Iris pigment epithelial cell (primary cell): ENCODE measurements around the gene SCN11A.
A peak's percentile ranks its signal among the peaks of the same experiment; 100 is the strongest.
"Not testable (repeated sequence)": the region's sequence is repeated elsewhere in the genome, so short reads cannot be mapped to it uniquely, and the experiment has no call there.

Experiments
- DNase-seq: peaks from one replicate; pipeline ENCODE4 v3.0.0-alpha.2; 2011; ENCODE audit warnings: low read depth

SCN11A gene

DNA sequence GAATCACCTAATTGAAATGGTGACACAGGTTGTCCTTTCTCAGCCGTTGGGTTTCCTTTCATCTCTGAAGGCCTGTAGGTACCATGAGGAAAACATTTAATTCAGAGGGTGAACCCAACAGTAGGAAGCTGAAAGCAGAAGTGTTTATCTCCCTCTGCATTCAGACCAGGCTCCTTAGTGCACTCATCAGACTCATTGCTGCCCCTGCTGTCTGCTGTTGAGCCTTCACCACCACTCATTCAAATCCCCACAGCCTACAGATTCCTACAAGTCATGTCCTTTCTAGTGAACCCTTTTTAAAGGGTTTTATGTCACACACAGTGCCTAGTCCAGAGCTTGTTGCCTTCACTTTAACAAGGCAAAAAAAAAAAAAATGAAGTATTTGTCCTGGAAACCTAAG, 13.5 kb upstream of the SCN11A start:
- DNase-seq, result peak; percentile 70

DNA sequence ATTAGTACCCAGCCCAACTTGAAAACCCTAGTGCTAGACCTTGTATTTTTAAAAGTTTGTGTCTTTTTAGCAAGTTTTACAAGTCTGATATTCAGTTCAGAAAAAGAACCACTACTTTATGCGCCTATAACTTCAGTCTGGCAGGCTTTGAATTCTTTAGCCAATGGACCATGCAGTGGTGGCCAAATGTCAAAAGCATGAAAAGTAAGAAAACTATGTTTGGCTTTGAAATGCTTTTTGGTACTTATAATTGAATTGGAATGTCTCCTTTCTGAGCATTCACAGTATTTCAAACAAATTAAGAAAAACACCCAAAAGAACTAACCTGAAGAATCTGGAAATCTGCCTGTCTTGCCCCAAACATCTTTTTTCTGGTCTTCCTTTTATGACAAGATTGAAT, 12.9 kb upstream of the SCN11A start:
- DNase-seq, result peak; percentile 63

- DNase-seq, result no peak
Observed at GRCh38 chr3:39063143-39063542, 11.4 kb upstream of the SCN11A start.

DNA sequence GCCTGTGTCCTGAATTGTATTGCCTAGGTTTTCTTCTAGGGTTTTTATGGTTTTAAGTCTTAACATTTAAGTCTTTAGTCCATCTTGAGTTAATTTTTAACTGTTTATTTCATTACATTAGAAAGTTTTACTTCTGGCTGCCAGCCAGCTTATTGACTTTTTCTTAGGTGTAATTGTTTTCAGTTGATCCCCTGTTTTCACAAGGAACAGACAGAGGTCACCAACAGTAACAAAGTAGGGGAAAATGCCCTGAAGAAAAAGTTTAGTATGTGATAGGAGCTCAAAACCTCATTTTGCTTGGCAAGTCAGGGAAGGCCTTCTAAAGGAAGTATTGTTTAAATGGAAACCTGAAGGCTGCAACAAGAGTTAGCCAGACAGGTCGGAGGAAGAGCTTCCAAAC, 10.4 kb upstream of the SCN11A start:
- no peak for DNase-seq

- not testable (repeated sequence) for DNase-seq
Observed at GRCh38 chr3:39061228-39061627, 9.5 kb upstream of the SCN11A start.

GRCh38 chr3:39056151-39056550, 4.4 kb upstream of the SCN11A start:
- DNase-seq, result peak; percentile 26

DNA sequence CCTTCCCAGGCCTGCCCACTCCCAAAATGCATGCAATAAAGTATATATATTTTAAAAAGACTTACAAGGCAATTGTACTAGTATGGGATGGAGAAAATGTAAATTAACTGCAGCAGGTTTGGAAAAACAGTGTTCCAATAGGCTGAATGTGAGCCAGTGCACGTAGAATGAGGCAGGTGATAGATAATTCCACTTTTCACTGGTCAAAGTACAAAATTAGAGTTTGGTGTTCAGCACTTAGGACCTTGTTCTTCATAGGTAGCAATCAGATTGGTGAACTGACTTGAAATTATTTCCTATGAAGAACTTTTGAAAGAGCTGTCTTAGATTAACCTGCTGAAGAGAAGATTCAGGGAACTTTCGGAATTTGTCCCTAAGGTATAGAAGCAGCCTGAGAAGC, 2.0 kb upstream of the SCN11A start:
- DNase-seq, result no peak

DNA sequence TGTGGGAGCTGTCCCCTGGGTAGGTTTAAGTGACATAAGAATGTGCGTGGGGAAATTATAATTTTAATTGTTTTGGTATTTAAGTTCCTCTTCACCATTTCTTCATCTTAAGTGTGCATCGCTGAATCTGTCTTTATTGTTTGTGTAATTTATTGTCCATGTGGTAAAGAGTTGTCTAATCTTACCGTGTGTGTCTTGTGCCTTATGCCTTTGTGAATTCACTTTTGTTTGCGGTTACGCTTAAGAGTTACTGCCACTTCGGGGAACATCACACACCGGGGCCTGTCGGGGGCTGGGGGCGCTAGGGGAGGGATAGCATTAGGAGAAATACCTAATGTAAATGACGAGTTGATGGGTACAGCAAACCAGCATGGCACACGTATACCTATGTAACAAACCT, 839 bp upstream of the SCN11A start:
- DNase-seq, result peak; percentile 10

- no peak for DNase-seq
Observed at GRCh38 chr3:39050029-39050428, 1.7 kb downstream of the SCN11A start.

GRCh38 chr3:39038165-39038564, 13.6 kb downstream of the SCN11A start:
- DNase-seq, result peak; percentile 90

- DNase-seq, result no peak
Observed at GRCh38 chr3:39029556-39029955, 22.2 kb downstream of the SCN11A start.

DNA sequence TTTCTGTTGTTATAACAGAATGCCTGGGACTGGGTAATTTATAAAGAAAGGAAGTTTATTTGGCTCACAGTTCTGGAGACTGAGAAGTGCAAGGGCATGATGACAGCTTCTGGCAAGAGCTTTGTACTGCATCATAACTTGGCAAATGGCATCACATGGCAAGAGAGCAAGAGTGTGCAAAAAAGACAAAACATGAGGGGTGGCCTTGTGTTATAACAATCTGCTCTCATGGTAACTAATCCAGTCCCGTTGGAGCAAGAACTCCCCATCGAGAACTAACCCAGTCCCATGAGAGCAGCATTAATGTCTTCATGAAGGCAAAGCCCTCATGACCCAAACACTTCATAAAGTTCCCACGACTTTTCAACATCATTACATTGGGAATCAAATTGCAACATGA, 23.2 kb downstream of the SCN11A start:
- no peak for DNase-seq

- DNase-seq, result no peak
Observed at GRCh38 chr3:39025222-39025970, 26.3 kb downstream of the SCN11A start.

- DNase-seq, result no peak
Observed at GRCh38 chr3:39024497-39024896, 27.2 kb downstream of the SCN11A start.

GRCh38 chr3:39022286-39022630, 29.5 kb downstream of the SCN11A start:
- no peak for DNase-seq

GRCh38 chr3:39021465-39022285, 30.1 kb downstream of the SCN11A start:
- no peak for DNase-seq

- DNase-seq, result no peak
Observed at GRCh38 chr3:39021029-39021428, 30.7 kb downstream of the SCN11A start.

DNA sequence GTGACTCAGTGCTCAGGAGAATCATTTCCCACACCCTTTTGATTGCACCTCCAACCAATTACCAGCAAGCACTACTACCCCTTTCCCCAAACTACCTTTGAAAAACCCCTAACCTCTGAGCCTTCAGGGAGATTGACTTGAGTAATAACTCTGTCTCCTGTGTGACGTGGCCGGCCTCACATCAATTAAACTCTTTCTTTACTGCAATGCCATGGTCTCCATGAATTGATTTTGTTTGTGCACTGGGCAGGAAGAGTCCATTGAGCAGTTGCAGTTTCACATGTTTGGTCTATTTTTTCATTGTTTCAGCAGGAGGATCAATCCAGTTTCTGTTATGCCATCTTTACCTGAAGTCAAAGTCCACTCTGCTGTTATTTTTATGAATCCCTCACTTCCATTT, 32.4 kb downstream of the SCN11A start:
- no peak for DNase-seq

DNA sequence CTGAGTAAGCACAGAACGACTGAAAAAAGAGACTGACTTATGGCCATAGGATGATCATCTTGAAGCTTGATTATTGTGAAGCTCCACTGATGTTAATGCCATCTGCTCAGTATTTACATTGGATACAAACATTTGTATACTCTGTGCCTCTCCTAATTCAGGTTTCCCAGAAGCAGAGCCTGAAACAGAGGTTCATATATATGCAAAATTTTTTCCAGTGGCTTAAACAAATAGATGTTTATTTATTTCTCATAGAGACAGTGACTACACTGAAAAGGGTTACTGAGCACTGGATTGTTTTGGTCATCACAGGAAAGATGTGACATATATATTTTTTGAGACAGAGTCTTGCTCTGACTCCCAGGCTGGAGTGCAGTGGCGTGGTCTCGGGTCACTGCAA, 36.3 kb downstream of the SCN11A start:
- no peak for DNase-seq

GRCh38 chr3:39013921-39014509, 37.7 kb downstream of the SCN11A start:
- DNase-seq, result no peak

DNA sequence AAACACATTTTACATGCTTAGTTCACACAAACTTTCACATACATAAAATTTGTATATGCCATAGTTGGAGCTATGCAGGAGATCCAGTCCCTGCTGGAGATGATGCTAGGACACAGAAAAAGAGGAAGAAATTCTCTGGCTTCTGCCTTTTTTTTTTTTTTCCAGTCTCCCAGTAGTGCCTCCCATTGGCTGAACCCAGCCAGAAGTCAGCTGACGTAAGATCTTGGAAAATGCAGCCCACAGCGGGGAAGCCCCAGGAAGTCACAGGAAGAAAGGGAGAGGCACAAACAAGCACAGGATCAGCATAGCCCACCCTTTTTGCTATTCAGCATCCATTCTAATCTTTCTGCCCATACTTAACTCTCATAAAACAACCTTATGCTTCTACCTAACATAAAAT, 38.5 kb downstream of the SCN11A start:
- DNase-seq, result peak; percentile 23

DNA sequence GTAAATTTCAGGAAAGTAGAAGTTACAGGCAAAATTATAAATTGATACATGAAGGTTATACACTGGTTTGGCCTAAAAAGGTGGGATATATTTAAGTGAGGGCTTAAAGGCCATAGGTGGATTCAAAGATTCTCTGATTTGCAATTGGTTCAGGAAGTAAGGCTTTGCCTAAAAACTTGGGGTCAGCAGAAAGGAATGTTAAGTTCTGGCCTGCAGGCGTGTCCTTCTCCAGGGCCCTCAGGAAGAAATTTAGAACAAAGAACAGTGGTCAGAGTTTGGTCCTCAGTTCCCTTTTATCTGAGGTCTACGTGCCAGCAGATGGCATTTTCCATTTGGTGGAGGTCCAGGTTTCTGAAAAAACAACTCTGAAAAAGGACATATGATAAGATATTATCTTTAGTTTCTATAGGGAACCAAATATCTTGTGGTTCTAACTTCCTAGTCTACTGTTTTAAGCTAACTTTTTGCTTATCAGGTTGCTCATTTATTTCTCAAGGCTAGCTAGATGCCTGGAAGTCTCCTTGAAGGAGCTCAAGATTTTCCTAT, 40.5 kb downstream of the SCN11A start:
- no peak for DNase-seq

GRCh38 chr3:39005295-39005694, 46.4 kb downstream of the SCN11A start:
- no peak for DNase-seq
